ENCODE data around the gene UHRF1.

UHRF1 gene

GRCh38 chr19:4911786-4912672 lies 2.7 kb downstream of the UHRF1 start:
- no peaks in the 10 kb centered on the region for H3K27me3 ChIP-seq (replicated peaks; ENCODE audit: control insufficient read depth, insufficient read depth, low read length)
- peak; percentile 52 for DNase-seq (ENCODE audit: extremely low read depth, insufficient read length)
- peak; percentile 69 for TF ChIP-seq CTCF (IDR thresholded peaks at IDR 0.05; ENCODE audit: insufficient read depth, low read length, poor library complexity, severe bottlenecking)
- no peaks in the 10 kb centered on the region; the same call in none of the 2 replicates for H3K36me3 ChIP-seq (ENCODE audit: control insufficient read depth, insufficient read depth, low read length)
- peak overlapping the region; percentile 72 for H3K4me3 ChIP-seq (replicated peaks; ENCODE audit: low read depth, low read length)

GRCh38 chr19:4913996-4914735 lies 4.9 kb downstream of the UHRF1 start:
- Histone ChIP-seq H3K36me3 (ENCODE audit: control insufficient read depth, insufficient read depth, low read length) (no peaks in the 10 kb centered on the region; the same call in none of the 2 replicates), H3K4me3 (replicated peaks; ENCODE audit: low read depth, low read length) (no peak overlapping the region), H3K27me3 (replicated peaks; ENCODE audit: control insufficient read depth, insufficient read depth, low read length) (no peaks in the 10 kb centered on the region)
- no peak for DNase-seq (ENCODE audit: extremely low read depth, insufficient read length)
- no peak for TF ChIP-seq CTCF (IDR thresholded peaks at IDR 0.05; ENCODE audit: insufficient read depth, low read length, poor library complexity, severe bottlenecking)

GRCh38 chr19:4914736-4915501 lies 5.6 kb downstream of the UHRF1 start:
- Histone ChIP-seq H3K4me3 (replicated peaks; ENCODE audit: low read depth, low read length) (no peak overlapping the region), H3K36me3 (ENCODE audit: control insufficient read depth, insufficient read depth, low read length) (no peaks in the 10 kb centered on the region; the same call in none of the 2 replicates)

GRCh38 chr19:4916292-4917082 lies 7.2 kb downstream of the UHRF1 start:
- no peak for TF ChIP-seq CTCF (IDR thresholded peaks at IDR 0.05; ENCODE audit: insufficient read depth, low read length, poor library complexity, severe bottlenecking)
- Histone ChIP-seq H3K27me3 (replicated peaks; ENCODE audit: control insufficient read depth, insufficient read depth, low read length) (no peaks in the 10 kb centered on the region), H3K36me3 (ENCODE audit: control insufficient read depth, insufficient read depth, low read length) (peaks cover 2% of the 10 kb centered on the region), H3K4me3 (replicated peaks; ENCODE audit: low read depth, low read length) (peak overlapping the region; percentile 48)
- DNase-seq (ENCODE audit: extremely low read depth, insufficient read length), result peak; percentile 36

More at GRCh38 chr19:4914736-4915501, 5.6 kb downstream of the UHRF1 start:
- H3K27me3 ChIP-seq (replicated peaks; ENCODE audit: control insufficient read depth, insufficient read depth, low read length), result no peaks in the 10 kb centered on the region
- no peak for TF ChIP-seq CTCF (IDR thresholded peaks at IDR 0.05; ENCODE audit: insufficient read depth, low read length, poor library complexity, severe bottlenecking)
- no peak for DNase-seq (ENCODE audit: extremely low read depth, insufficient read length)
